Retina (tissue), 1 donor: ENCODE measurements around the gene MYH9.

Experiments
- DNase-seq: peaks from one replicate; pipeline ENCODE4 v3.0.0-alpha.2; 2016

The MYH9 gene

GRCh38 chr22:36385491-36386350 lies 2.0 kb downstream of the MYH9 start:
- peak; percentile 46 for DNase-seq

GRCh38 chr22:36384766-36385481 lies 2.8 kb downstream of the MYH9 start:
- peak; percentile 65 for DNase-seq

GRCh38 chr22:36383110-36383581 lies 4.6 kb downstream of the MYH9 start:
- DNase-seq = no peak

GRCh38 chr22:36381513-36382128 lies 6.1 kb downstream of the MYH9 start:
- no peak for DNase-seq

- no peak for DNase-seq
Observed at GRCh38 chr22:36379593-36380361, 8.0 kb downstream of the MYH9 start.

- DNase-seq = no peak
Observed at GRCh38 chr22:36378869-36379217, 8.9 kb downstream of the MYH9 start.

GRCh38 chr22:36378080-36378868 lies 9.5 kb downstream of the MYH9 start:
- no peak for DNase-seq

- no peak for DNase-seq
Observed at GRCh38 chr22:36377022-36377631, 10.6 kb downstream of the MYH9 start.

GRCh38 chr22:36376265-36376664 lies 11.5 kb downstream of the MYH9 start:
- no peak for DNase-seq

GRCh38 chr22:36375071-36375980 lies 12.4 kb downstream of the MYH9 start:
- DNase-seq = no peak

GRCh38 chr22:36374603-36375024 lies 13.2 kb downstream of the MYH9 start:
- DNase-seq = no peak

GRCh38 chr22:36373258-36373579 lies 14.5 kb downstream of the MYH9 start:
- DNase-seq = no peak

GRCh38 chr22:36371920-36372319 lies 15.8 kb downstream of the MYH9 start:
- no peak for DNase-seq

GRCh38 chr22:36369922-36370791 lies 17.6 kb downstream of the MYH9 start:
- peak; percentile 50 for DNase-seq

- peak; percentile 20 for DNase-seq
Observed at GRCh38 chr22:36369004-36369921, 18.5 kb downstream of the MYH9 start.

GRCh38 chr22:36368359-36368983 lies 19.3 kb downstream of the MYH9 start:
- DNase-seq = peak; percentile 52

GRCh38 chr22:36367479-36367878 lies 20.3 kb downstream of the MYH9 start:
- no peak for DNase-seq

GRCh38 chr22:36367066-36367465 lies 20.7 kb downstream of the MYH9 start:
- DNase-seq = no peak
